ENCODE measurements around the gene POU6F1.
A peak's percentile ranks its signal among the peaks of the same experiment; 100 is the strongest.

Gene POU6F1

GRCh38 chr12:51197736-51198567, 19.9 kb downstream of the POU6F1 start:
- no peak for DNase-seq (ENCODE audit: low read depth)

- DNase-seq (ENCODE audit: low read depth): no peak
Observed at GRCh38 chr12:51196547-51196946, 21.3 kb downstream of the POU6F1 start.

GRCh38 chr12:51195841-51196240, 22.0 kb downstream of the POU6F1 start:
- DNase-seq (ENCODE audit: low read depth): no peak

GRCh38 chr12:51192284-51192671, 25.6 kb downstream of the POU6F1 start:
- DNase-seq (ENCODE audit: low read depth): no peak

- no peak for DNase-seq (ENCODE audit: low read depth)
Observed at GRCh38 chr12:51191516-51192283, 26.2 kb downstream of the POU6F1 start.

GRCh38 chr12:51190820-51191219, 27.0 kb downstream of the POU6F1 start:
- no peak for DNase-seq (ENCODE audit: low read depth)

GRCh38 chr12:51189790-51190355, 28.0 kb downstream of the POU6F1 start:
- no peak for DNase-seq (ENCODE audit: low read depth)

- no peak for DNase-seq (ENCODE audit: low read depth)
Observed at GRCh38 chr12:51188359-51189051, 29.4 kb downstream of the POU6F1 start.

- DNase-seq (ENCODE audit: low read depth): no peak
Observed at GRCh38 chr12:51187370-51187987, 30.4 kb downstream of the POU6F1 start.

- no peak for DNase-seq (ENCODE audit: low read depth)
Observed at GRCh38 chr12:51186465-51187085, 31.3 kb downstream of the POU6F1 start.

GRCh38 chr12:51185171-51185717, 32.6 kb downstream of the POU6F1 start:
- no peak for DNase-seq (ENCODE audit: low read depth)

- no peak for DNase-seq (ENCODE audit: low read depth)
Observed at GRCh38 chr12:51183816-51184215, 34.0 kb downstream of the POU6F1 start.

GRCh38 chr12:51183349-51183748, 34.5 kb downstream of the POU6F1 start:
- DNase-seq (ENCODE audit: low read depth): no peak

- no peak for DNase-seq (ENCODE audit: low read depth)
Observed at GRCh38 chr12:51181558-51181957, 36.3 kb downstream of the POU6F1 start.

GRCh38 chr12:51177897-51178296, 40.0 kb downstream of the POU6F1 start:
- DNase-seq (ENCODE audit: low read depth): no peak

GRCh38 chr12:51174501-51174900, 43.4 kb downstream of the POU6F1 start:
- DNase-seq (ENCODE audit: low read depth): no peak

GRCh38 chr12:51172515-51173431, 45.1 kb downstream of the POU6F1 start, which contains the start of gene TFCP2:
TFCP2 (minus strand) TSS chr12:51173135; CDS start chr12:51172422, 713 bp downstream.
- peak; percentile 90 for DNase-seq (ENCODE audit: low read depth)

- no peak for DNase-seq (ENCODE audit: low read depth)
Observed at GRCh38 chr12:51171884-51172514, 45.9 kb downstream of the POU6F1 start.

- DNase-seq (ENCODE audit: low read depth): no peak
Observed at GRCh38 chr12:51163795-51164194, 54.1 kb downstream of the POU6F1 start.
